NOMO-1 treated with DMSO at 0.1 percent for 48 hours (cell line): ENCODE measurements around the gene ATMIN.

Source experiments
- DNase-seq: peaks from one replicate; lab custom pipeline; 2025; ENCODE audit not compliant: unreplicated experiment; lab: John Stamatoyannopoulos, UW

The ATMIN gene

GRCh38 chr16:81035398-81035974 lies at the start of gene ATMIN:
ATMIN (plus strand) TSS chr16:81035842; CDS start chr16:81035871, 29 bp downstream.
- peak; percentile 79 for DNase-seq

- DNase-seq, result no peak
These were observed 49.1 kb upstream of the ATMIN start for GRCh38 chr16:80986557-80986956.

GRCh38 chr16:80988756-80989155 lies 46.9 kb upstream of the ATMIN start:
- DNase-seq, result no peak

GRCh38 chr16:80989801-80990200 lies 45.8 kb upstream of the ATMIN start:
- no peak for DNase-seq

DNA sequence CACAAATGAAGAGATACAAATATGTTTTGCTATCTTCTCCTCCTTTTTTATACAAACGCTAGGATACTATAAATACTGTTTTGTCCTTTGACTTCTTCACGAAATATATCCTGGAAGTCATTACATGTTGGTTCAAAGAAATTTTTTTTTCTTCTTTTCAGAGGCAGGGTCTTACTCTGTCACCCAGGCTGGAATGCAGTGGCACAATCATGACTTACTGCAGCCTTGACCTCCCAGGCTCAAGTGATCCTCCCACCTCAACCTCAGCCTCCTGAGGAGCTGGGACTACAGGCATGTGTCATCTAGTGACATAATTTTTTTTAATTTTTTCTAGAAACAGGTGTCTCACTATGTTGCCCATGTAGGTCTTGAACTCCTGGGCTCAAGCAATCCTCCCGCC lies 45.1 kb upstream of the ATMIN start:
- no peak for DNase-seq

DNA sequence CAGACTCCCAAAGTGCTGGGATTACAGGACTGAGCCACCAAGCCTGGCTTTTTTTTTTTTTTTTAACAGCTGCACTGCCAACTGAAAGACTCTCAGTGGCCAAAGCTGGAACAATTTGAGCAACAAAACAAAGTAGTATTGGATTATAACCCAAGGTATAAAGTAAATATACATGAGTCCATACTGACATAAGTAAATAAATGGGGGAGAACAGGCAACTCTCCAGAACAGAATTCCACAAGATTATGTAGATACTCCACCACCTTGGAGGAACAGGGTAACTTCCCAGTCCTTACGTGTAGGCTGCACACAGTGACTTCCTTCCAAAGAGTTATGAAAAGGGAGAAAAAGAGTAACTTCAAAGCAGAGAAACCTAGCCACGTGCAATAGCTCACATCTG lies 44.7 kb upstream of the ATMIN start:
- no peak for DNase-seq

GRCh38 chr16:80991792-80992430 lies 43.7 kb upstream of the ATMIN start:
- no peak for DNase-seq

DNA sequence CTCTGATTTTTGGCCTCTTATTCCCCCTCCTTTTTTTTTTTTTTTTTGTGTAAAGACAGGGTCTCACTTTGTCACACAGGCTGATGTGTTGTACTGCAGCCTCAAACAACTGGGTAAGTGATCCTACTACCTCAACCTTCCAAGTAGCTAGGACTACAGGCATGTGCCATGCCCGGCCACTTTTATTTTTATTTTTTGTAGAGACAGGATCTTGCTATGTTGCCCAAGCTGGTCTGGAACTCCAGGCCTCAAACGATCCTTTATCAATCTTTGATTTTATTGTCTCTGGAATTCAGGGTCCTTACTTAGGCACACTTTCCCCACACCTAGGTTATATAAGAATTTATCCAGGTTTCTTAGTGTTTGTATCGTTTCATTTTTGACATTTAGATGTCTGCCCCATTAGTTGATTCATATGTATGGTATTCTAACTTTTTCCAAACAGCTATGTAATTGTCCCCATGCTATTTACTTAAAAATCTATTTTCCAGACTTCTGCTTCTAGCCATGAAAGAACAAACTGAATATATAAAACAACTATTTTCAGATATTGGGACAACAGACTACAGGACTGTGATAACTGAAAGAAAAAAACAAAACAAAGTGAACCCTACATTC lies 42.9 kb upstream of the ATMIN start:
- no peak for DNase-seq

GRCh38 chr16:80993307-80993706 lies 42.3 kb upstream of the ATMIN start:
- DNase-seq, result no peak

GRCh38 chr16:80993834-80994233 lies 41.8 kb upstream of the ATMIN start:
- no peak for DNase-seq

DNA sequence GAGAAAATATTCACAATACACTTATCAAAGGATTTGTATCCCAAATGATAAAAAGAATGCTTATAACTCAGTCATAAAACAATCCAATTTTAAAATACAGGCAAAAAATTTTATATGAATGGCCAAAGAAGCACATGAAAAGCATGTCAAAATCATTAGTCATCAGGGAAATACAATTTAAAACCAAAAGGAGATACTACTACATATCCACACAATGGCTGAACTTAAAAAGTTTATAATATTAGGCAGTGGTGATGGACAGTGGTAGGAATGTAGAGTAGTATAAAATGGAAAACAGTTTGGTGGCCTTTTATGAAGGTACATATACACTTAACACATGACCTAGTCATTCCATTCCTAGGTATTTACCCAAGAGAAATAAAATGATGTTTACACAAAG lies 41.2 kb upstream of the ATMIN start:
- DNase-seq, result no peak

DNA sequence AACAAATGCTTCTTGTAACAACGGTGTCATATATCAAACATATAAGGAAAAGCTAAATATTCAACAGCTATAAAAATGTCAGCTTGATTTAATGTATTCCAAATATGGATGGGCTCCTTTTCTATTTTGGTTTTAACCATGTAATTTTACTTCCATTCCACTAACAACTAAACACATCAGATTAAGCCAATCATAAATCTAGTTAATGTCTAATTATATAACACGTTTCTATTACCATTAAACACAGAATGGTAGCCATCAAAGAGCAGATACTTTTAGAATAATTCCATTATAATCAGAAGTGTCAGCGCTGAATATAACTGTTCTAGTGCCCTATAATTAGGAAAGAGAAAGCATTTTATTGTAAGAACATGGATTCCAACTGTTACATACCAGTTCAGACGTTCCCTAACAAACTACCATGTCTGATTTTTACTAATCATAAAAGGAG lies 38.9 kb upstream of the ATMIN start:
- DNase-seq, result no peak

GRCh38 chr16:80997139-80997798 lies 38.4 kb upstream of the ATMIN start:
- no peak for DNase-seq

DNA sequence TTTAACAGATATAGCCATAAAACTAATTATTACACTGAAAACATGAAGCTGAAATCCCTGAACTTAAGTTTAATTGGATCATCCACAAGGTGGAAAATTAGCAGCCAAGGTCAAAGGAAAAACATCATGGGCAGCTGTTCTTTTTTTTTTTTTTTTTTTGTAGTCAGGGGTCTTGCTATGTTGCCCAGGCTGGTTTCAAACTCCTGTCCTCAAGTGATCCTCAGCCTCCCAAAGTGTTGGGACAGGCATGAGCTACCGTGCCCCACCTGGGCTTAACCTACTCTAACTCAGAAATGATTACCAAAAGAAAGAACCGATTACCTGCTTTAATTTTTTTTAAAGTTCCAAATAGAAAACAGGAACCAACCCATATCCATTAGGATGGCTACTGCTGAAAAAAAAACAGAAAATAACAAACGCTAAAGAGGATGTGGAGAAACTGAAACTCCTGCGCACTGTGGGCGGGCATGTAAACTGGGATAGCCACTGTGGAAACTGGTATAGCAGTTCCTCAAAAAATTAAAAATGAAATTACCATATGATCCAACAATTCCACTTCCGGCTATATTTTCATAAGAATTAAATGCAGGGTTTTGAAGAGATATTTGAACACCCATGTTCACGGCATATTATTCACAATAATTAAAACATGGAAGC lies 37.5 kb upstream of the ATMIN start:
- no peak for DNase-seq

- DNase-seq, result no peak
These were observed 34.8 kb upstream of the ATMIN start for GRCh38 chr16:81000873-81001272.

DNA sequence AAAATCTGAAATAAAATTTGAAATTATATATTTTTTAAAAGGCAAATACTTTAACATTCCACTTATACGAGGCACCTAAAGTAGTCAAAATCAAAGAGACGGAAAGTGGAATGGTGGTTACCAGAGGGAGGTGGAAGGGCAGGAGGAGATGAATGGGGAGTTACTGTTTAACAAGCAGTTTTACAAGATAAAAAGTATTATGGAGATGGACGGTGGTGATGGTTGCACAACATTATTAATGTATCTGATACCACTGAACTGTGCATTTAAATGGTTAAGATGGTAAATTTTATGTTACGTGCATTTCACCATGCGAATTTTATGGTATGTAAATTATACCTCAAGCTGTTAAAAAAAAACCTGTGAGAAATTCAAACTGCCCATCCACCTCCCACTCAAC lies 34.3 kb upstream of the ATMIN start:
- DNase-seq, result no peak

DNA sequence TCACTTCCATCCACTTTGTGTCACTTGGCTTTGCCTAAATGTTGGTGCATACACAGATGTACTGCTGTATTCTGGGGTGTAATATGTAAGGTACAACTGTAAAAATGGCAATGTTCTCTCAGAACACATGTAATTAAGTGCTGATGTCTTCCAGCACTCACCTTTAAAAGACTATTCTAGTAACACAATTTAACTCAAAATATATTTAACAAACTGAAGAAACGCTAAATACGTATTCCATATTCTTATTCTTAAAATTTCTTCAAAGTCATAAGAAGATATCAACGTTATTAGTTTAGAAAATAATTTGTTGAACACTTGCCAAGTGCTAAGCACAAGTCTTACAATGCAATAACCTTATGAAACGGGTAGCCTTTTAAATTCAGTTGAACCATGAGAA lies 32.6 kb upstream of the ATMIN start:
- DNase-seq, result no peak

GRCh38 chr16:81003610-81004460 lies 31.8 kb upstream of the ATMIN start:
- no peak for DNase-seq

DNA sequence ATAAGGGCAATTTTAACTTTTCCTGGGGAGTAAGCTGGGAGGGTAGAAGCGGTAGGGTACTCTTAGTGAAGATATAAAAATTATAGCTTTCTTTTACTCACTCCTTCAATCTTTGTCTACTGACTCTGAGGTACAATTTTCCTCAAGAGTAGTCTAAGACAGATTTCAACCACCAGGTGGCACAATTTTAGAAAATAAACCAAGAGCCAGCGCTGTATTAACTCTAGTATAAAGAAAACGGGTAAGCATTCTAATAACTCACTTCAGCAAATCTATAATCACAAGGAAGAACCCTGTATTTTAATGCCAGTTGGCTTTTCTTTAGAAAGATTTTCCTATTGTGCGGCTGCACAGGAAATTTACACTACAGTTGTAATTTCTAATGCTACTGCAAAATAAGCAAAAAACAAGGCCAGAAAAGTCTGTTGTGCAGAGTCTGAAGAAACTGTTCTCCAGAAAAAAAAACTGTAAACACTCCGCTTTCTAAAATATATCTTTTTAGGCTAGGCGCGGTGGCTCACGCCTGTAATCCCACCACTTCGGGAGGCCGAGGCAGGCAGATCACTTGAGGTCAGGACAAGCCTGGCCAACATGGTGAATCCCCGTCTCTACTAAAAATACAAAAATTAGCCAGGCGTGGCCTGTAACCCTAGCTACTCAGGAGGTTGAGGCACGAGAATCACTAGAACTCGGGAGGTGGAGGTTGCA lies 30.8 kb upstream of the ATMIN start:
- peak; percentile 72 for DNase-seq

DNA sequence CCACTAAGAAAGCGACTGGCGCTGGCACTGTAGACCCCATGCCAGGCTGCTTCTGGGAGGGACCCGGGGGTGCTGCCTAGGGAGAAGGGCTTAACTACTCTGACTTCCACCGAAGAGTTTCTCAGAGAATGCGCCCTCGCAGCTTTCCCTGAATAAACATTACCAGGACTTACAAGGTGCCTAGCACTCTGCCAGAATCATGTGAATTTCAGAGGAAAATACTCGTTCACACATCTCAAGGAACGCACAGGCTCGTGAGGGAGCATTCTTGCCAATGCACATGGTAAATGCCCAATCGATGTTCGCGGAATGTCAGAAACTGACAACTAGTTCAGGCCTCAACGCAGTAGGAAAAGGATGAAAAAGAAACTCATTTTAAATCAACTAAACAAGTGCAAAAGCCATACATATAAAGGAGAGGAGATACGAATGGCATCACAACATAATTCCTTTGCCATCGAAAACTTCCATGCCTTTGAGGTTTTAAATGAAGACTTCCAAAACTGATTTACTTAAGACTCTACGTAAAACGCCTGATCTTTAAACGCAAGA lies 30.0 kb upstream of the ATMIN start:
- no peak for DNase-seq
